NCI-H345 treated with DMSO at 0.1 percent for 48 hours (cell line): ENCODE measurements around the gene HS6ST1.
A peak's percentile ranks its signal among the peaks of the same experiment; 100 is the strongest.

Source experiments
- DNase-seq: peaks from one replicate; lab custom pipeline; 2025; ENCODE audit not compliant: unreplicated experiment; lab: John Stamatoyannopoulos, UW

HS6ST1 gene, protein sequence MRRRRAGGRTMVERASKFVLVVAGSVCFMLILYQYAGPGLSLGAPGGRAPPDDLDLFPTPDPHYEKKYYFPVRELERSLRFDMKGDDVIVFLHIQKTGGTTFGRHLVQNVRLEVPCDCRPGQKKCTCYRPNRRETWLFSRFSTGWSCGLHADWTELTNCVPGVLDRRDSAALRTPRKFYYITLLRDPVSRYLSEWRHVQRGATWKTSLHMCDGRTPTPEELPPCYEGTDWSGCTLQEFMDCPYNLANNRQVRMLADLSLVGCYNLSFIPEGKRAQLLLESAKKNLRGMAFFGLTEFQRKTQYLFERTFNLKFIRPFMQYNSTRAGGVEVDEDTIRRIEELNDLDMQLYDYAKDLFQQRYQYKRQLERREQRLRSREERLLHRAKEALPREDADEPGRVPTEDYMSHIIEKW

DNA sequence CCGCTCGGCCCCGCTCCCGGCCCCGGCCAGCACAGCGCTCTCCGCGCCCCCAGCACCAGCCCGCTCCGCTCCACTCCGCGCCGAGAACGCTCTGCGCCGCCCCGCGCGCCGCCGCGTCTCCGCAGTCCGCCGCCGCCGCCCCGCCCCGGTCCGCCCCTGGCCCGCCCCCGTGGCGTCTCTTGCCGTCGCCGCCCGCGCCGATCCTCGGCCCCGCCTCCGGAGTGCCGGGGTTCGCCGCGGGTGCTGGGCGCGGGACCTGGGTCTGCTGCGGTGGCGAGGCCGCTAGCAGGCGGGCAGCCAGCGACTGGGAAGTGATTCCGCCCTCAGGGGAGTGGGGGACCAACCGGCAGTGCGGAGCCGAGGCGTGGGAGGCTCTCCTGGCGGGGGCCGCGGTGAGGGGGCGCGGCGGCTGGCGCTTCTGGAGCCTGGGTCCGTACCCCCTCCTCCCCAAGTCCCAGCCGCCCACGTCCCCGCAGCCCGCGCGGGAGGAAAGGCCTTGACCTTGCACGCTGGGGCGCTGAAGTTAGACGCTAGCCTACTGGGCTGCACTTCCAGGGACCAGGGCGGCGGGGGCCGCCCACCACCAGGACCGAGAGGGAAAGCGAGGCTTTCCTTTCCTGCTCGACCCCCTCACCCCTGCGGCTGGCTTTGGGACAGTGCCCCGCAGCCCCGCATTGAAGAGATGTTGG is at the start of gene HS6ST1:
HS6ST1 (minus strand) TSS at position 93 of the 689 bp plus-strand sequence. CDS start 305 bp downstream, outside the sequence.
- DNase-seq = peak; percentile 61

DNA sequence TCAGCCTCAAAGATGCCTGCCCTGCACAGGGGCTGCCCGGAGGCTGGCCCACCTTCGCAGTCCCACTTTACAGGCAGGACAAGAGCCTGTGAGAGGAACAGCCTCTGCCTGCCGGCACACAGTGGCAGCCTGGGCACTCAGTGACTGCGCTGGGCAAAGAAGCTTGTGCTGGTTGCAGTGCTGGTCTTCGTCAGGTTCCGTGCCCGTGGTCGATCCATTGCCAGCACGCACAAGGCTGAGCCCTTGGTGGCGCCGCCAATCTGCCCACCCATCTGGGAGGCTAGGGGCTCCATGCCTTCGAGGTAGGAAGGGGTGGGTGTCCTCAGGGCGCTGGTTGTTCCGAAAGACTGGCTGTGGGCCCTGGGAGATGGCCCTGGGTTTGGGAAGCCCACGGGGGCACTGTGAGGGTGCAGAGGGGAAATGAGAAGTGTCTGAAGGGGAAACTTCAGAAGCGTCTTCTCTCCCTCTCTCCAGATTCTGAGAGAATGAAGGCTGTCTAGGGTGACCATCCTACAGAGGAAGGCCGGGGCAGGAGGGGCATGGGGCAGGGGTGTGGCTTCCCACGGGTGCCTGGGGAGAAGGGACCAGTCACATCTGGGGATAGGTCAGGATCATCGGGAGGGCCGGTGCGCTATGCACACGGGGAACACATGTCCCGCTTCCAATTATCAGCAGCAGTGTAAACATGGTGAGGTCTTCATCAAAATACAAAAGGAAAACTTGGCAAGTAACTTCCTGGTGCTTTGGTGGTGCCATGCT is 49.1 kb upstream of the HS6ST1 start:
- no peak for DNase-seq

DNA sequence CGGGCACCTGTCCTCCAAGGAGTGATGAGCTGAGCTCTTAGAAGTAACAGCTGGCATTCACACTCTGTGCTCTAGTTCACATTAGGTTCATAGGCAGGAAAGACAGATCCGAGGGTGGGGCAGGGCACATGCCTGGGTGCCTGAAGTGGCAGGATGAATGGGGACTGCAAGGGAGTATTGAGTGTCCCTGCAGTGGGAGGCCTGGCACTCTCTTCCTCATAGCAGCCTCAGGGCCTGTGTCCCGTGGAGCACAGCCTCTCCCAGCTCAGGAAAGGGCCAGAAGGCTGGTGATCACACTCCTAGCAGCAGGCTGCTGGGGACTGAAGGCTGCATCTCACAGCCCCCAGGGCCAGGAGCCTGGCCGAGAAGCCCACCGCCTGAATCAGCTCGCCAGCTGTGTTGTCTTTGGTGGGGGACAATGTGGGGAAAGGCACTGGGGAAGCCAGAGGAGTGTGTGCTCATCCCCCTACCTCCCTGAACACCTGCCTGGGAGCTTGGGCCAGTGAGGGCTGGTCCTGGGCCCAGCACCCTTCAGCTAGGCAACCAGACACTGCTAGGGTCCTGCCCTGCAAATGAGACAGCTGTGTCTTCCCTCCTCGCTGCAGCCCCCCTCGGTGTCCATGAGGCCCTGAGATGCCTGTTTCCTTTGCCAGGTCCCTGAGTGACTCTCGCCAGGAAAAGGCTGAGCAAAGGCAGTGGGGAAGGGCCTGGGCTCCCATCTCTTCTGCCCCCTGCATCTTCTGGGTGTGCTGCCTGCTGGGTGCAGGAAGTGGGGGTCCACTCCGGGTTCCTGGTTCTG is 48.2 kb upstream of the HS6ST1 start:
- DNase-seq = peak; percentile 82

DNA sequence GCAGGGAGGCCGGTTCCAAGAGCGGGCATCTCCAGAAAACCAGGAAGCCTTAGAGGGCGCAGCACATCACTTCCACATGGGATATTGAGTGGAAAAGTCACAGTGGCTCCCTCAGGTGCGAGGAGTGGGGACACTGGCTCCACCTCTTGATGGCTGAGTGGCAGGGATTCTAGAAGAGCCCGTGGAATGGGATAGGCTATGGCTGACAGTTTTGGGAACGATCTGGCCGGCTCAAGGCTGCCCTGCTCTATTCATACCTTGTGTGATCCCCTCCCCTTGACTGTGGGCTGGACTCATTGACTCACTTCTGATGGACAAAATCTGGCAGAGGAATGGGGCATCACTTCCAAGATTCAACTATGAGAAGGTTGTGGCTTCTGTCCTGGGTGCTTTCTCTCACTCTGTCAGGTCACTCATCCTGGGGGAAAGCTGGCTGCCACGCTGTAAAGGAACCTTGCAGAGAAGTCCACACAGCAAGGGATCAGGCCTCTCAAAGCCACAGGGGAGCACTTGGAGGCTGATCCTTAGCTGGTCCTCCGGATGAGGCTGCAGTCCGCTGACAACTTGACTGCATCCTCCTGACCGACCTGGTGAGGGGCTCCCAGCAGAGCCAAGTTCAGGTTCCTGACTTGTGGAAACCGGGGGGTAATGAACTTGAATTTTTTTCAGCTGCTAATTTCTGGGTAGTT is 46.7 kb upstream of the HS6ST1 start:
- DNase-seq = no peak

DNA sequence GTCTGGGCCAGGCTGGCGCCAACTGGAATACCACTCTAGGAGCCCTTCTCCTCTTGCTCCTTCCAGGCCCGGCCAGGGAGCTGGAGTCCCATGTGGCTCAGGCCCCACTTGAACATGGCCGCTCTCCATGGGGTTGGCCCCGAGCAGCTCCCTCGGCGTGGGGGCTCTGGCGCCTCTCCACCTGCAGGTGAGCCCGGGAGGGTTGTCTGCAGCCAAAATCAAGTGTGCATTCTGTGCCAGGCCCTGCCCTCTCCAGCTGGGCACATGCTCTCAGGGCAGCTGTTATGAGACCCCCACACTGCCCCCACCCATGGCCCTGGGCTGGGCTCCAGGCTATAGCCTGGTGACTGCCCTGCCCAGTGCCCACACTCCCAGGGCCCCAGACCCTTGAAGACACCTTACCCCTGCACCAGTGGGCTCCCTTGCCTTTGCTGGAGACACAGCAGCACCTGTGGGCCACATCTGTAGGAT is 45.8 kb upstream of the HS6ST1 start:
- no peak for DNase-seq

GRCh38 chr2:128363934-128364361 is 45.3 kb upstream of the HS6ST1 start:
- no peak for DNase-seq

- DNase-seq = no peak
Measured at GRCh38 chr2:128362889-128363228, 44.2 kb upstream of the HS6ST1 start.

GRCh38 chr2:128362176-128362888 is 43.7 kb upstream of the HS6ST1 start:
- no peak for DNase-seq

GRCh38 chr2:128361376-128362131 is 42.9 kb upstream of the HS6ST1 start:
- DNase-seq = no peak

DNA sequence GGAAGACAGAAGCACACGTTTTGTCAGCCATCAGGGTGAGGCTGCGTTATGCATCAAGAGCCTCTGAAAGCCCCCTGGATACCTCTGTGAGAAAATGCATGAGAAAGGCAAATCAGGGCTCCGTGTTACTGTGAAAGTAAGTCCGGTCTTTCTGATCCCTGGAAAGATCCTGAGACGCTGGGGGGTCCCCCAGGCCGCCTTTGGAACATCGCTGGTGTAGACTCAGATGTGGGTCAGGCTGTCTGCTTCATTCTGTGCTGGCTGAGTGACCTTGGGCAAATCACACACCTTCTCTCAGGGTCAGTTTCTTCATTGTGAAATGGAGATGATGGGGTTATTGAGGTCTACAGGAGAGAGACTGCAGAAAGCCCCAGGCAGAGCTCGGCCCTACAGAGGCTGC is 42.0 kb upstream of the HS6ST1 start:
- DNase-seq = no peak

- DNase-seq = no peak
Measured at GRCh38 chr2:128359841-128360240, 41.2 kb upstream of the HS6ST1 start.

- no peak for DNase-seq
Measured at GRCh38 chr2:128358941-128359731, 40.5 kb upstream of the HS6ST1 start.

DNA sequence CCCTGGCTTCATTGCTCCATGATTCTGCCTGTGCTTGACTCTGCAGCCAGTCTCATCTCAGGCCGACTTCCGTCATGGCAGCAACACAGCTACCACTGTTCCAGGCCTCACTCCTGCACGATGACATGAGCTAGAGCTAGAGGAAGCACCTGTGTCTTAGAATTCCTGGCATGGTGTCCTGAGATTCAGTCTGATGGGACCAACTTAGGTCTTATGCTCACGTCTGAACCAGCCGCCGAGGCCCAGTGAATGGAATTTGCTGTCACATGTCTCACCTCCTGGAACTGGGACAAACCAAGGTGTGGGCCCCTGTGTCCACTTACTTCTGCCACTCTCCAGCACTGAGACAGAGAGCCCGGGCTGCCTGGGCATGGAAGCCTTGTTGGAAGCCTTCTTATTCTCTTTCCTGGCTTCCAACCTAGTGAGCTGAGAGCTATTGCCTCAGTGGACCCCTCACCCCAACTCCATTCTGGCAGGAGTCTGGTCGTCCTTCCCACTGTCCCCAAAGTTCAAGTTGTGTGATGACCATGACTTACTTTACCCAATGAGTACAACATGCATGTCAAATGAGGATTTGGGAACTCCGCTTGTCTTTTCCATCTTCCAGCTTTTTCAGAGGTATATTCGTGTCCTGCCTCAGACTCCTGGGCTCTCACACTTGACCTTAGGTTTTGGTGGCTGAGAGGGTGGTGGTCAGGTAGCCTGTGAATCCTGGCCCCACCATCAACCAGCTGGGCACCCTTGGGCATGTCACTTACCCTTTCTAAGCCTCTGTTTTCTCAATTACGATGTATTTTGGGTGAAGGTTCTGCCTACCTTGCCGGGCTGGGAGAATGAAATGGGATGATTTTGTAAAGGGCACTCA is 39.1 kb upstream of the HS6ST1 start:
- DNase-seq = no peak

DNA sequence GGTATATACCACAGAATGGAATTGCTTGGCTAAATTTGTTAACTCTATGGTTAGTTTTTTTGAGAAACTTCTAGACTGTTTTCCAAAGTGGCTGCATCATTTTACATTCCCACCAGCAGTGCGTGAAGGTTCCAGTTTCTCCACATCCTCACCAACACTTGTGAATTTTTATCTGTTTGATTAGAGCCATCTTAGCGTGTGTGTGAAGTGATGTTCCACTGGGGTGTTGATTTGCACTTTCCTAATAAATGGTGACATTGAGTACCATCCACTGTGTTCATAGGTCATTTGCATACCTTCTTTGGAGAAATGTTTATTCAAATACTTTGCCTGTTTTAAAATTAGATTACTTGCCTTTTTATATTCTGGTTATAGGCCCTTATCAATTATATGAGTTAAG is 37.5 kb upstream of the HS6ST1 start:
- no peak for DNase-seq

- no peak for DNase-seq
Measured at GRCh38 chr2:128354726-128355470, 36.2 kb upstream of the HS6ST1 start.

DNA sequence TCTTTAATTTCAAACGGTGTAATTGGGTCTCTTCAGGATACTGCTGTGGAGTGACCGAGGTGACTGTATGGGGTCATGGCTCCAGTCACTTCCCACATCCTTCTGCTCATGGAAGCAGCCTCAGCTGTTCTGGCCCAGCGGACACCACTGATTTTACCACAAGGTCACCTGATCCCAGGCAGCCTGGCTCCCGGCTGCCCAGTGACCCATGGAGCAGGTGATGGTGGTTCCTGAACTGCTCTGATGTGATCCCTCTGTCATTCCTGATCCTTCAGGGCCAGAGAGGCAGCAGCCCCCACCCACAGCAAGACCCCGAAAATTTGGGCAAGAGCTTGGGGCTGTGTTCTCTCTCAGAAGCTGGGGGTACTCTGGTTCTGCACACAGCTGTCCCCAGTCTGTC is 35.5 kb upstream of the HS6ST1 start:
- no peak for DNase-seq
